ENCODE results near the gene AGAP1.

Gene AGAP1

DNA sequence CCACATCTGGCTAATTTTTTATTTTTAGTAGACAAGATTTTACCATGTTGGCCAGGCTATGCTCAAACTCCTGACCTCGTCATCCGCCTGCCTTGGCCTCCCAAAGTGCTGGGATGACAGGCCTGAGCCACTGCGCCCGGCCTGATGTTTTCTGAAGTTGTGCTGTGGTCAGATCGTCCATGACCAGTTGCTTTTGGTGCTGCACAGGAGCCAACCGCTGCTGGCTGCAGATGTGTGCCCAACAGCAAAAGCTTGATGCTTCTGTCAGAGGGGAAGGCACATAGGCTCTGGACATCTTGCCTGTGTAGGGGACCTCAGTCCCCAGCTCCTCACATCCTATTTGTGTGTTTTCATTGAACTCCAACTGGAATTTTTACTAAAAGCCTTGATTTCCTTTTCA, 218.3 kb downstream of the AGAP1 start:
- DNase-seq (ENCODE audit: low read depth): no peak

DNA sequence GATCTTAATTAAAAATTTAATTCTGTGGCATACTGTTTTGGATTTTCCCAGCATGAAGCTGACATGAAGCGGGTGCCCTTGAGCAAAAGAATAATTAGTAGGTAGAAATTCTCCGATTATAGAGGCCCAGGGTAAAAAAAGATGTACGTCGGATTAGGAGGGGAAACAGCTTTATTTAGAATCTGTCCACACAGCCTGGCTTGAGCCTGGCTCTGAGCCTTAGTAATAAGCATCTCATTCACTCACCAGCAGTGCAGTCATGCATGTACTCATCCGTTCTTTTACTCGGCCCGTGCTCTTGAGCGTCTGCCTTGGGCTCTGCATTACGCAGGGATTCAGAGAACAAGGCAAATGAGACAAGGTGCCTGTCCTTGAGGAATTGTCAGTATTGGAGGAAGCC, 219.3 kb downstream of the AGAP1 start:
- no peak for DNase-seq (ENCODE audit: low read depth)

DNA sequence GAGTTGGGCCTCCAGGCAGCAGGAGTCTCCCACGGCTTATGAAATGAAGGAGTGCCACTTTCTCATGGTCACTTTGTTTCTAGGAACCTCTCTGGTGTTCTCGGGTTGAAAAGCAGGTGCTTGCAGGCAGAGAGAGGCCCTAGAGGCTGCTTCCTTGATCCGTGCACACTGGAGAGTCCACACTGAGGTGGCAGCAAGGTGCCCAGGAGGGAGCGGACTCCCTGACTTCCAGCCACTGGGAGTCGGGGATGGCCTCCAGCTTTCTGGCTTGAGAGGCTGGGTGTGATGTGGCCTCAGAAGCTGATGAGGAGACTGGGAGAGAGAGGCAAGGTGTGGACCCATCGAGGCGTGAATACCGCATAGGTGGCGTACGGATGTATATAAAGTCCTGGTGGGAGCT, 221.8 kb downstream of the AGAP1 start:
- no peak for DNase-seq (ENCODE audit: low read depth)

DNA sequence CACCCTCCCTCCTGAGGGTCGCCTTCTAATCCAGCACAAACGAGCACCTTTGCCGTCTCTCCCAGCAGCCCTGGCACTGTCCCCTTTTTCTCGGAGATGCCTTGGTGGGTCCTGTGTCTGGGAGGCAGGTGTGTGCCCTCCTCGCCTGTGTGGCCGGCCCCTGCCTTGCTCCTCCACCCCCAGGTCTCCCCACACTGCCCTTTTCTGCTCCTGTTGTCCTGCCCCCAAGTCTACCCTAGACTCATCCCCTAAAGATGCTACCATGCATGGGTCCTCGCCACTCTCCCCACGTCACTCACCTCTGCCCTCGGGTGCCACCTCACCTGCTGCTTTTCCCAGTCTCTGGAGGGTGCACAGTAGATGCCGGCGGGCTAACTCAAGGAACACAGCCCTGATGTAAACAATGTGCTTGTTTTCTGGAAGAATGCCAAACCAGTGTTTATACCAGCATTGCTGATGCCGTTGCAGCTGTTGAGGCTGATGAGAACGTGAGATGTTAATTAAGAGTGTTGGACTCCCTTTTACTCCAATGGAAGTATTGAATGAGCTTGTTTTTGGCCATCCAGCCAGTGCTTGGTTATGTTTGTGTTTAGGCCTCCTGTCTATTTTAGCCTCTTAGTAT, 223.1 kb downstream of the AGAP1 start:
- no peak for DNase-seq (ENCODE audit: low read depth)

DNA sequence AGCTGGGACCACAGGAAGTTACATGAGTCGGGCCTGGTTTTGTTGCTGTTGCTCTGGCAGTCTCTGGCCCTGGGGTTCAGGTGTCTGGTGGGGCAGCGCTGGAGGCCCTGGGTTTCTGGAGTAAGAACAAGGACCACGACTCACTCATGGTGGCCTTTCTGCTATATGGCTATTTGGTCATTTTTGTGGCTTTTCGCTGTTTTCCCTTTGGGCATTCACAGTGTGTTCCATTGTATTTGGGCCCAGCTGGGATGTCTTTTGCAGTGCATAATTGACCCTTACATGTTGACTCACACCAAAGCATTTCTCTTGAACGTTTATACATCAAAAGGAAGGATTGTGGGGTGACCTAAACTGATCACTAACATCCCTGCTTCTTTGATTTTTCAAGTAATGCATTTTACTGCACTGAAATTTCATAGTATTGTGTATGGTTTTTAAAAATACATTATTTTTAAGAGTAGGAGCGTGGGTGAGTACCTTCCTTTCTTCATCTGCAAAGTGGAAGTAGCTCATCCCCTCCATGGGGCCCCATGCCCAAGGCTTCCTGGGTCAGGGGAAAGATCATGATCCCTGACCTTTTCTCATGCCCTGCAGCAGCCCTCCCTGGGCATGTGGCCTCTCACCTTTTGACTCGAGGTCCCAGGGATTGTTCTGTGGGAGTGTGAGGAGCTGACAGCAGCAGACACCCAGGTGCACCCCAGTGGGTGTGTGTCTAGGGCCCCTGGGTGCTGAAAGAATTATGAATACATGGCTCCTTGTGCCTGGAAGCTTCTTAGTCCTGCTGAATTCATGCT, 225.5 kb downstream of the AGAP1 start:
- no peak for DNase-seq (ENCODE audit: low read depth)

DNA sequence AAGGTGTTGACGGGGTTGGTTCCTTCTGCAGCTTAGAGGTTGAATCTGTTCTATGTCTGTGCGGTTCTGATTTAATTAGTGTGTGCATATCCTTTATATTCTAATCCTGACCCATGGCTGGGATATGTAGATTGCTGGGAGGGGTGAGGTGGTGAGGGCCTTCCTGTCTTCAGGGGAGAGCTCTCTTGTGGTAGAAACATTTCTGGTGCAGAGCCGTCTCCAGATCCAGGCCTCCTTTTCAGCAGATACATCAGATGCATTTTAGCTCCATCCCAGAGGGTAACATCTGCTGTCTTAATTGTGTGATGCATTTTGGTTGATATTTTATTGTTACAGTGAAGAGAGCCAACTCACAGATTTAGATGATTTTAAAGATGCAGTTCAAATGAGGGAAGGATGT, 227.8 kb downstream of the AGAP1 start:
- no peak for DNase-seq (ENCODE audit: low read depth)

DNA sequence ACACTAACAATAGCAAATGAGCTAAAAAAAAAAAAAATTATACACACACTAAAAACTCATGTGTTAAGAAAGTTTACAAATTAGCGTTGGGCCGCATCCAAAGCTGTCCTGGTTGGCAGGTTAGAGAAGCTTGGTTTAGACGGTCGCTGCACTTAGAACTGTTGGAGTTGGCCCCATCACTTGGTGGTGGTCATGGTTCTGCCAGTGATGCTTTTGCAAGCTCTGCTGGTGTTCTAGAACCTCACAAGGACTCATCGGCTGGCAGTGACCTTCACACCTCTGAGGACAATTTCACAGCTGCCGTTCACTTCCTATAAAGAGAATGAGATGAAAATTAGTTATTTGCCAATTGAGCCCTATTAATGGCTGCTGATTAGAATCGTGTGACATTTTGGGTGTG, 229.0 kb downstream of the AGAP1 start:
- DNase-seq (ENCODE audit: low read depth): no peak

DNA sequence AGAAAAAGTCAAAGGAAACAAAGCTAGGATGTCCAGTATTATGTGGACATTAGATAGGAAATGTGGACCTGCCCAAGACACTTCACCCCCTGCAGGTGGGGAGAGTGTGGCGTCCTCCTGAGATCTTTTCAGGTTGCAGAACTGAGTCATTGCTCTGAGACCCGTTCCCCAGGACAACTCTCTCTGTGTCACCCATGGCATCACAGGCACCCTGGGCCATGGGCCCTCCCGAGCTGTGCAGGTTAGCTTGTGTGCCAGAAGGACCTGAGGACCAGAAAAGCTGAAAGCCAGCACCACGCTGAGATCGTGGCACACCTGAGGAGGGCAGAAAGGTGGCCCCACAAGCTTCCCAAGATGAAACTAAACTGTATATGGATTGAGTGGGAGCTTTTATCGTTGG, 229.5 kb downstream of the AGAP1 start:
- DNase-seq (ENCODE audit: low read depth): no peak

DNA sequence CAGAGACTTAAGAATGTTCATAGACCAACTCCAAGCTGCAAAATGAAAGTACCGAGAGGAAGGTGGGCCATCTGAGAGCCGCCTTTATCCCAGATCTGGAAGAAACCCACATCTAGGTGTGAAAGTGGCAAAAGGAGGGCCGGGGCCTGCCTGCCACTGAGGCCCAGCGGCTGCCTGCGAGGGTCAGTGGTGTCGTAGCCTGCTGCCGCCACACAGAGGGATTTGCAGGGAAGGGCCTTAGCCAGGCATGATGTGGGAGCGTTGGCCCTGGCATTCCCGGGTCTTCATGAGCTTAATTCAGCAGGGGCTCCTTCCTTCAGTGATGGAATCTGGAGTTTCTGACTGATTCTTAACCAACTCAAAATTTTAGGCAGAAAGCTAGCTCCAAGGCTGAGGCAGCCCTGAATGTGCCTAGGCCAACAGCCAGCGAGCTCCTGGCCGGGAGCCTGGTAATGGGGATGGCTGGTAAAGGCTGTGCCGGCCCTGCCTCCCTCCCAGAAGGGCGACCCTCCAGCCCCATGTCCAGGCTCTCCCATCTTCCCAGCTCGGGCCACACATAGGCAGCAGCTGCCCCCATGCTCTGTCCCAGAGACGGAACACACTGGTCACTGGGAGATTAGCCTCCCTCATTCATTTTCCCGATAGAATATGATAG, 230.1 kb downstream of the AGAP1 start:
- no peak for DNase-seq (ENCODE audit: low read depth)

DNA sequence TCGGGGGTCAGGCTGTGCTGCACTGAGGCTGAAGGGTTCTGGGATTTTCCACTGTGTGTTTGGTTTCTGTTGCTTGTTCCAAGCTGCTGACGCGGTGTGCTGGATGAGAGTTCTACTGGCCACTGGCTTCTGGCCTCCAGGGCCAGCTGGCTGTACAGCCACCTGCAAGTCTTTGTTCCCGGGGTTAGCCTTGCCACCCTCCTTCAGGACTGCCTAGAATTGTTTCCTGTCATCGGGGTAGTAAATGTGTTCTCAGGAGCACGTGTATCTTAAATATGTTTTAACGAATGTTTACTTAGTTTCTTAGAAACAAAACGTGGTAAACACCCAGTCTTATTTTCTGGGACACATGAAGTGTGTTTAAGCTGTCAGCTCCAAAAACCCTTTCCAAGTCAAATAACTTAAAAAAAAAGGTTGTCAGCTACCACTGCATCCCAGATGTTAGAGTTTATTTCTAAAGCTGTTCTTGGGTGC, 231.2 kb downstream of the AGAP1 start:
- DNase-seq (ENCODE audit: low read depth): no peak

DNA sequence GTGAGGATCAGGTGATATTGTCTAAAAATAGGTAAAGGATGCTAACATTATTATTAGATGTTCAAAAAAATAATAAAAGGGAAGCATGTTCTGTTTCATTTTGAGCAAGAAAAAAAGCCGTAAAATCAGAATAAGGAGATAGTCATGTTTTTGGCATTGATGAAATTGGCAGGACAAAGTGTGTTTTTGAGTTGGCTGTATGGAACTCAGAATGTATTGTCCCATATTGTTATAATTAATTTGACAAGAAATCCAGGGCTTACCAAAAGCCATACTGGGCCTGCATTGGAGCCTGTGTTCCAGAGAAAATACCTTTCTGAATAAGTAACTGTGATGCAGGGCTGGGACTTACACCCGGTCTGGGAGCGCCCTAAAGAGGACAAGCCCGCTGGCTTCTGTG, 232.0 kb downstream of the AGAP1 start:
- no peak for DNase-seq (ENCODE audit: low read depth)

DNA sequence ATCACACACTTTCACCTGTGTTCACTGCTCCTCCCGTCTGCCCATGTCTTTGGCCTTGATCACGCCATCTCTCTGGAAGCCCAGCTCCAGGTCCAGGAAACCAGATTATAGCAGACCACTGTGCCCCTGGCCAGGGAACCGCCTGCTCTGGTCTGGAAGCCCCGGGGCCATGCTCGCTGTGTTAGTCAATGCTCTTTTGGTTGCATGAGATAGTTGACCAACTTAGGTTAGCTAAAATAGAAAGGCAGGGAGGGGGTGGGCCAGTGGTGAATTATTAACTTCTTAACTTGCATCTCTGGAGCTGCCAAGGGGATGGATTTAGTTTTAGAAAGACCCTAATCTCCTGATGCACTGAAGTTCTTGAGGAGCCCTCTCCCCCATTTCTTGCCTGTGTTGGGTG, 232.7 kb downstream of the AGAP1 start:
- no peak for DNase-seq (ENCODE audit: low read depth)

DNA sequence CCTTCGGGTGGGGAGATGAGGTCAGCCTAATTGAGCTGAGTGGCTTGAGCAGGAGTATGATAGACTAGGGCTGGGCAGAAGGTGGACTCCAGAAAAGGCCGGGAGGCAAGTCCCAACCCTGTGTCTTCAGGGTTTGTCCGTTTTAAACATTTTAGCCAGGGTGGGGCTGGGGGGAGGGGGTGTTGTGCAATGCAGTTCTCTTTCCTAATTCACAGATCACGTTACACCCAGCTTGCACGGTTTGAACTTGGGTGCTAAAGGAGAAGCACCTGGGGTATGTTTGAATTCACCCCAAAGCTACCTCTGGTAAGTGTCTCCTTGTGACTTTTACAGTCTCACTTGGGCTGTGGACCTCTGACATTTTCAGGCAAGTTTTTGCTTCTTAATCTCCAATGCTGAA, 233.3 kb downstream of the AGAP1 start:
- no peak for DNase-seq (ENCODE audit: low read depth)

DNA sequence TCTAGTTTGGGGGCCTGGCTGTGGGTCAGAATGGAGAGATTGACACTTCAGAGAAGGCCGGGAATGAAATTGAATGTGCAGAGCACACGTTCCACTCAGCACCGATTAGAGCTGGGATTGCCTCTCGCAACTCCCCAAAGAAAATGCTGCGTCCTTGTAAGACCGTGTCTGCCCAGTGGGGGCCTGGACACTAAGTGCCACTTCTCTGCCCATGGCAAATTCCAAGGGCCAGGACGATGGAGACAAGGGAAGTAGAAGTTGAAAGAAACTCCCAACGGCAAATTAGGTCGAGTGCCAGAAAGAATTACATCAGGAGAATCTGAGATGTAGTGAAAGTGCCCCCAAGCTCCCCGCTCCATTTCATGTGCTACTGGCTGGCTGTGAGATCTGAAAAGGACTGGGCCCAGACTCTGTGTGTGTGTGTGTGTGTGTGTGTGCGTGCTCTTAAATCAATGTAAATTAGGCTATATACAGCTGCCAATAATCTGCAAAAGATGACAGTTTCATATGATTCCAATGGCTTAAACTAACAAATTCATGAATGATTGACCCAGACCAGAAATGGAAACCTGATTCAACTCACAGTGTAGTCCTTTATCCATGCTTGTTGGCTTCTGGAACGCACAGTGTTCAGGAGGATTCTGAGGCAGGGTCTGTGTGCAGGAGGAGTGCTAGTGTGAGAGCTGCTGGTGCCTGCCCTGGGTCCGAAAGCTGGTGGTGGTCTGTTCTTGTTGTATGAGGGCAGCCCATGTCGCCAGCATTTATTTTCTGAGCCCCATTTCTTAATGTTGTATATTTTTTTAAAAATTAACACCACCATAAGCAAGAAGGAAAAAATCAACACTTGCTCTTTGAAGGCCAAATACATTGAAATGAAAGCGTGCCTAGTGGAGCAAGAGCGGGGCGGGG, 234.3 kb downstream of the AGAP1 start:
- no peak for DNase-seq (ENCODE audit: low read depth)

DNA sequence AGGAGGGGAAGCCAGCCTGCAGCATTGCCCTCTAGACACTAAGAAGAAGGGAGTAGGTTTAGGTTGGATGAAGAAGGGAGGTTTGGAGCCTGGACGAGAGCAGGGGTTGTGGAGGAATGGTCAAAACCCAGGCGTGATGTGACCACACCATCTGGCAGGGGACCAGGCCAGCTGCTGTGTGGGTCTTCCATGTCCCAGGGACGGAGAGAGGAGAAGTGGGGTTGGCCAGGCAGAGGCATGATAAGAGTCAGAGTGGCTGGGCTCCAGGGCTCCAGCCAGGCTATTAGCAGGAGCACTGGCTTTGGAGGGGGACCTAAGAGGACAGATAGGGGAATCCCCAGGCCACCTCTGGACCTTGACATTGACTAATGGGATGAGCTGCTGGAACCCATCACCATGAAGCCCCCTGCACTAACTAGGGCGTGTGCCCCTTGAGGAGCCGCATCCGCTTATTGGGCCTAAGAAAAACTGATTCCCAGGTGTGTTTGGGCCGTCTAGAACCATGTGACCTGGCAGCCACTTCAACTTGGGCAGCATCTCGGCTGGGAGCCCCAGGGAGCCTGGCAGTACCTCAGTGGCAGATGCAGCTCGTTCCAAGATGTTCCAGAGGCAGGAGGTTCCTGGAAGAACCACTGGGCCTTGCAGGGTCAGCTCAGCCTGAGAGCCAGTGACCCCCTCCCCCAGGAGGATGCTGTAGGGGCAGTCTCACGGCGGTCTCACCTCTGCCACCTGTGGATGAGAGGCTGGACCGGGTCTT, 235.1 kb downstream of the AGAP1 start:
- DNase-seq (ENCODE audit: low read depth): no peak

DNA sequence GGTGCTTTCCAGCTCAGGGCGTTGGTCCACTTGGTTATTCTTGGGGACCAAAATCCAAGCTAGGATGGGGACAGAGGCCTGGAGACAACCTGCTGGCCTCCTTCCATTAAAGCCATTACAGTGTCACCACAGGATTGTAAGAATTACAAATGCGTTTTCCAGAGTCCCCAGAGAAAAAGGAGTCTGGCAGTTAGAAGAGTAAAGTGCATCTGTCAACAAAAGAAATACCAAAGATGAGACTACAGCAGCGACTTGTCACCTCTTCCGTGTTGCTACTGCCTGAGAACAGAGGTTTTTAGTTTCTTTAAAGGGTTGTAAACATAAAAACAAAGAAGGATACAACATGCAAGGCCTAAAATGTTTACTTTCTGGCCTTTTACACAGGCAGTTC, 235.7 kb downstream of the AGAP1 start:
- no peak for DNase-seq (ENCODE audit: low read depth)

DNA sequence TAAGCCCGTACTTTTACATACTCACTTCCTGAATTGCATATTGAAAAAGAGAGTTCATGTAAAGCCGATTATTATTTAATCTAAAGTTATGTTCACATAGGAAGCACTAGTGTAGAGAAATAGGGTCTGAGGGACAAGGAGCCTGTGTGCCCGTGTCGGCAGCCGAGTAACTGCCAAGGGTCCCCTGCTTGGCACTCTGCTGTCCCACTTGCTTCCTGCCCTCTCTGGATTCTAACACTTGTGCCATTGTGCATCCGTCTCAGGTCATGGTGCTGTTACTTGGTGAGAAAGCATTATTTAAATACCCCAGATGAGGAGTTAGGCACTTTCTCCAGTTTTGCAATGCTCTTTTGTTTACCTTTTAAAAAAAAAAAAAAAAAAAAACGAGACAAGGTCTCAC, 236.3 kb downstream of the AGAP1 start:
- DNase-seq (ENCODE audit: low read depth): no peak

DNA sequence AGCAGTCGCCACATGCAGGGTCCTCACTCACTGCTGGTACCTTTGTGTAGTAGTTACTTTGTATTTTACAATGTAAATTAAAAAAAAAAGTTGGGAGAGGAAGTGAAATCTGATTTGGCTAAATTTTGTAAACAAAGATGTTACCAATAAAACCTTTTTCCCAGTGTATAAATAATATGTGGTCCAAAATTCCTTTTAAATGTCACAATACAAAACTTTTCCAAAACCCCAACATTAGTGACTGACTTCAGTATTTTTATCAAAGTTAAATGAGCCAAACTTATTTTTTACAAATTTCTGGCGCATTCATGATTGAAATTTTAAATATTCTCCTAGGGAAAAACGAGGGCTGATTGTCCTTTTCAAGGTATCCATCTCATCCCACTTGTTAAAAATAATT, 239.9 kb downstream of the AGAP1 start:
- no peak for DNase-seq (ENCODE audit: low read depth)

DNA sequence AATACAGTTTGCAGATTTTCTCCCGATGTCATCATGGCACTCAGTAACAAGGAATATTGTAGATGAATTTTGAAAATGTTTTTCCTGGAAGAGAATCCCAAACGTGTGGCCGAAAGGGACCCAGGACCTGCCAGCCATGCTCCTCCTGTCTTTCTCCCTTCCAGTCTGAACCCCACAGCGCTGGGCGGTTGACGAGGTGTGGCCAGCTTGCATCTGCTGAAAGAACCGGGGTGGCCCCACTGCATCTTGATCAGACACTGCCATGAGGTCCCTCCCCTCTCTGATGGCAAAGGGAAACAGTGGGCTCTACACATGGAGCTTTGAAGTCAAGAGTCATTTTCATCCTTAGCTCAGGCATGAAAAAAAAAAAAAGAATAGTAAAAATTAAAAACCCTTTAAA, 240.3 kb downstream of the AGAP1 start:
- DNase-seq (ENCODE audit: low read depth): no peak

DNA sequence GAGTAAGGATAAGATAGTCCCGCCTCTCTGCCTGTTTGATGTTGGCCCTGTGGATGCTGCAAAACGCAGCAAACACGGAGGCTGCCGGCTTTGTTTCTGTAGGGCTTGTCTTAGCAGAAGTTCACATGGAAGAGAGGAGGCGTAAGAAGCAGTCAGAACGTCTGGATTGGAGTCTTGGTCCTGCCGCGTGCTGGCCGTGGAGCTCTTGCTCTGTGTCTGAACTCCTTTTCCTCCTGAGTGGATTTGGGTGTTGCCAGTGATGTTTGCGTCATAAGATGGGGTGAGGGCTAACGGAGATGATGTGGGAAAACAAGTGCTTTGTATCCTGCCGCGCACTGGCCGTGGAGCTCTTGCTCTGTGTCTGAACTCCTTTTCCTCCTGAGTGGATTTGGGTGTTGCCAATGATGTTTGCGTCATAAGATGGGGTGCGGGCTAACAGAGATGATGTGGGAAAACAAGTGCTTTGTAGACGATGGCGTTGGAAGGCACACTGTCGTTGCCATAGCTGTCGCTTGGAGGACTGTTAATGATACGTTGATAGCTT, 240.9 kb downstream of the AGAP1 start:
- DNase-seq (ENCODE audit: low read depth): no peak

DNA sequence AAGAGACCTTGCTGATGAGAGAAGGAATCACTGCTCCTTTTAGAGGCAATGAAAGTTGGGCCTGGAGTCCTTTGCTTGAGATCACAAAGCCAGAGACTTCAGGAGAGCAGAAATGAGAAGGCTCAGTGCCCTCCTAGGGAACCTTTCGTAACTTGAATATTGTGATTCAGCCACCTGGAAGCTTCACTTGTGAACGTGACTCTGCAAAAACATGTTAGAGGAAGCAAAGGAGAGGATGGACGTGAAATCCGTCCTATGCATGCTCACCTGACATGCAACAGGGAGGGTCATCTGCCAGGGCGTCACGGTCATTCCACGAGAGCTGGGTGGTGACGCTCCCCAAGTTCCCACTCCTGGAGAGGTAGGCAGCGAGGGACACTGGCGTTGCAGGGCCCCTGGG, 243.6 kb downstream of the AGAP1 start:
- DNase-seq (ENCODE audit: low read depth): no peak

Measured in activated T-cell treated with anti-CD3 and anti-CD28 coated beads for 1 hour (primary cell).